Activated naive CD8-positive, alpha-beta T cell treated with anti-CD3 and anti-CD28 coated beads, Interleukin-2, amount 10 ng/mL, durations not matched to agents 7 days and 5 days (primary cell): Measurements from ENCODE around the gene ACVRL1. TPM values are rescaled to one million over a fixed set of nuclear protein-coding genes. Genes with fewer than 3 reads are reported as not detected.

ENCODE experiments used
- ATAC-seq: fragments of 150-1000 bp; cut with Tn5 transposase; one replicate; pipeline ENCODE4 v1.10.0; 2021; ENCODE audit warnings: low read depth, moderate library complexity
- POLR2A ChIA-PET: fragments of 350-600 bp; sonication (Branson Sonifier 250); formaldehyde crosslinking; loops from one replicate; lab custom pipeline; 2021; ENCODE audit warnings: antibody characterized with exemption; lab: Charles Lee
- DNase-seq: peaks from one replicate; pipeline ENCODE4 v3.0.0; 2021
- H3K27ac Mint-ChIP-seq: one replicate; pipeline ENCODE4 v1.8.0; 2022; ENCODE audit warnings: mild to moderate bottlenecking, mixed read lengths
- H3K27me3 Mint-ChIP-seq: one replicate; pipeline ENCODE4 v1.8.0; 2022; ENCODE audit warnings: mild to moderate bottlenecking, moderate library complexity, mixed read lengths
- H3K36me3 Mint-ChIP-seq: one replicate; pipeline ENCODE4 v1.8.0; 2021; ENCODE audit warnings: mild to moderate bottlenecking, mixed read lengths
- H3K4me1 Mint-ChIP-seq: one replicate; pipeline ENCODE4 v1.8.0; 2021; ENCODE audit warnings: mixed read lengths
- H3K4me3 Mint-ChIP-seq: one replicate; pipeline ENCODE4 v1.8.0; 2022; ENCODE audit warnings: mild to moderate bottlenecking, moderate library complexity, mixed read lengths
- H3K9me3 Mint-ChIP-seq: one replicate; pipeline ENCODE4 v1.8.0; 2021; ENCODE audit warnings: mixed read lengths
- total RNA-seq, 2 experiments: library from RNA; stranded (reverse); gene quantifications; one replicate each; pipeline ENCODE4 v1.2.3, GENCODE V29; 2021

The ACVRL1 gene
- total RNA-seq, 2 experiments from 2014 or later: not detected

GRCh38 chr12:51969643-51970042, 62.3 kb downstream of the ACVRL1 start:
- ATAC-seq: no peak
- no peak for DNase-seq
- peaks cover 5% of the 10 kb centered on the region for H3K36me3 Mint-ChIP-seq
- no peaks in the 10 kb centered on the region for H3K9me3 Mint-ChIP-seq
- H3K27me3 Mint-ChIP-seq: peaks cover 4% of the 10 kb centered on the region
- H3K27ac Mint-ChIP-seq: peak overlapping the region; percentile 39
- peak overlapping the region; percentile 47 for H3K4me3 Mint-ChIP-seq
- H3K4me1 Mint-ChIP-seq: peaks cover 44% of the 10 kb centered on the region
- POLR2A ChIA-PET: no interaction called here

GRCh38 chr12:51970904-51971646, 63.8 kb downstream of the ACVRL1 start:
- Mint-ChIP-seq H3K4me1 (peaks cover 57% of the 10 kb centered on the region), H3K27me3 (peaks cover 4% of the 10 kb centered on the region), H3K36me3 (peaks cover 5% of the 10 kb centered on the region), H3K9me3 (no peaks in the 10 kb centered on the region), H3K4me3 (peak overlapping the region; percentile 59), H3K27ac (peak overlapping the region; percentile 74)
- ATAC-seq: peak; percentile 80
- POLR2A ChIA-PET: interaction anchor here (0.7 to 1.2 kb wide), 4 partner anchors 22 to 150 kb away, joined by 3 to 4 read pairs (median 4); no protein-coding TSS in a partner anchor
- DNase-seq: peak; percentile 56

GRCh38 chr12:51971679-51972421, 64.5 kb downstream of the ACVRL1 start:
- no peak for DNase-seq
- H3K4me1 Mint-ChIP-seq: peaks cover 65% of the 10 kb centered on the region
- H3K9me3 Mint-ChIP-seq: no peaks in the 10 kb centered on the region
- H3K27me3 Mint-ChIP-seq: peaks cover 4% of the 10 kb centered on the region
- peak overlapping the region; percentile 60 for H3K4me3 Mint-ChIP-seq
- POLR2A ChIA-PET: interaction anchor here (0.9 to 1.2 kb wide), 3 partner anchors 10 to 151 kb away, joined by 3 to 4 read pairs (median 3); no protein-coding TSS in a partner anchor
- ATAC-seq: no peak
- H3K36me3 Mint-ChIP-seq: peaks cover 5% of the 10 kb centered on the region
- peak overlapping the region; percentile 74 for H3K27ac Mint-ChIP-seq

GRCh38 chr12:51972422-51972812, 65.1 kb downstream of the ACVRL1 start:
- Mint-ChIP-seq H3K4me3 (peak overlapping the region; percentile 60), H3K27ac (peak overlapping the region; percentile 78), H3K9me3 (no peaks in the 10 kb centered on the region), H3K27me3 (peaks cover 2% of the 10 kb centered on the region), H3K4me1 (peaks cover 67% of the 10 kb centered on the region), H3K36me3 (peaks cover 5% of the 10 kb centered on the region)
- POLR2A ChIA-PET: interaction anchor here (0.9 to 1.2 kb wide), 3 partner anchors 10 to 152 kb away, joined by 3 to 4 read pairs (median 3); no protein-coding TSS in a partner anchor
- DNase-seq (no peak), ATAC-seq (no peak)

GRCh38 chr12:51972849-51973273, 65.6 kb downstream of the ACVRL1 start:
- POLR2A ChIA-PET: no interaction called here
- peak overlapping the region; percentile 78 for H3K27ac Mint-ChIP-seq

More at GRCh38 chr12:51972849-51973273, 65.6 kb downstream of the ACVRL1 start:
- ATAC-seq: peak; percentile 59
- peaks cover 2% of the 10 kb centered on the region for H3K27me3 Mint-ChIP-seq
- peak overlapping the region; percentile 60 for H3K4me3 Mint-ChIP-seq
- H3K36me3 Mint-ChIP-seq: peaks cover 5% of the 10 kb centered on the region
- H3K4me1 Mint-ChIP-seq: peaks cover 67% of the 10 kb centered on the region
- no peak for DNase-seq
- no peaks in the 10 kb centered on the region for H3K9me3 Mint-ChIP-seq

Other genes with a start within 250 kb of the ACVRL1 start
- 1 to 10 TPM in 1 of 2 experiments, under 1 TPM in 1; 0.74 to 1.1 TPM for gene FIGNL2, start 58.8 kb upstream of the ACVRL1 start, total RNA-seq
- gene ANKRD33, start 19.4 kb upstream of the ACVRL1 start, total RNA-seq: not detected
- 10 to 100 TPM in 1 of 2 experiments, 1 to 10 TPM in 1; 9.3 to 10.2 TPM for gene ACVR1B, start 44.2 kb downstream of the ACVRL1 start, total RNA-seq
- gene TAMALIN, start 99.4 kb downstream of the ACVRL1 start, total RNA-seq: 10 to 100 TPM; 17.1 to 19.9 TPM
- gene NR4A1, start 143.9 kb downstream of the ACVRL1 start, total RNA-seq: 1 to 10 TPM; 8.6 to 8.8 TPM
- gene ATG101, start 162.5 kb downstream of the ACVRL1 start, total RNA-seq: 10 to 100 TPM; 25.2 to 28.8 TPM
- gene SMIM41, start 172.2 kb downstream of the ACVRL1 start, total RNA-seq: not detected